Right ventricle myocardium inferior (tissue), 1 donor: Measurements from ENCODE around the gene ADAMTSL1. TPM values are rescaled to one million over a fixed set of nuclear protein-coding genes. Genes with fewer than 3 reads are reported as not detected.
"Not testable (repeated sequence)": the region's sequence is repeated elsewhere in the genome, so short reads cannot be mapped to it uniquely, and the experiment has no call there.

Source experiments
- ATAC-seq: fragments of 200-7000 bp; cut with Tn5 transposase; one replicate; pipeline ENCODE4 v1.9.1; 2020; ENCODE audit warnings: mild to moderate bottlenecking, moderate library complexity
- DNase-seq: peaks from one replicate; pipeline ENCODE4 v3.0.0; 2021; ENCODE audit errors: missing footprints
- intact Hi-C: fragments of 100-400 bp; cut with DNase I; formaldehyde crosslinking; loops from one replicate; pipeline ENCODE4 v1.11.0; 2022
- total RNA-seq: library from RNA; stranded (reverse); fragmentation: NEBNext Ultra II Directional; extraction: Animal tissue kit (Norgen Biotek cat#: 25700); gene quantifications from one replicate; pipeline ENCODE4 v1.2.1, GENCODE V29; 2021
- donor health status: DM: no; HTN: yes; CAD: no; lungs with severe emphysema.

ADAMTSL1 gene
- total RNA-seq, 1 donor from 2014 or later: 1.9 TPM

- DNase-seq (no peak), ATAC-seq (no peak)
- intact Hi-C loops: no loop called here
These were observed 437.9 kb downstream of the ADAMTSL1 start for GRCh38 chr9:18911714-18912342.

- intact Hi-C loops: no loop called here
- DNase-seq: no peak
- no peak for ATAC-seq
These were observed 446.5 kb downstream of the ADAMTSL1 start for GRCh38 chr9:18920141-18921084.

GRCh38 chr9:18921366-18922075, 447.6 kb downstream of the ADAMTSL1 start:
- ATAC-seq: no peak
- DNase-seq: no peak
- intact Hi-C loops: no loop called here

- DNase-seq (no peak), ATAC-seq (no peak)
- intact Hi-C loops: no loop called here
These were observed 448.4 kb downstream of the ADAMTSL1 start for GRCh38 chr9:18922161-18922885.

GRCh38 chr9:18923167-18923566, 449.2 kb downstream of the ADAMTSL1 start:
- ATAC-seq: no peak
- no peak for DNase-seq
- intact Hi-C loops: no loop called here

GRCh38 chr9:18923671-18924430, 449.9 kb downstream of the ADAMTSL1 start:
- ATAC-seq (no peak), DNase-seq (no peak)
- intact Hi-C loops: no loop called here

- ATAC-seq: no peak
- intact Hi-C loops: no loop called here
- DNase-seq: no peak
These were observed 451.9 kb downstream of the ADAMTSL1 start for GRCh38 chr9:18925880-18926279.

GRCh38 chr9:18926513-18926912, 452.6 kb downstream of the ADAMTSL1 start:
- no peak for ATAC-seq
- DNase-seq: no peak
- intact Hi-C loops: no loop called here

- no peak for DNase-seq
- no peak for ATAC-seq
- intact Hi-C loops: no loop called here
These were observed 454.8 kb downstream of the ADAMTSL1 start for GRCh38 chr9:18928711-18929110.

GRCh38 chr9:18930611-18931010, 456.7 kb downstream of the ADAMTSL1 start:
- ATAC-seq, intact Hi-C loops, DNase-seq: not testable (repeated sequence)

GRCh38 chr9:18935541-18935940, 461.6 kb downstream of the ADAMTSL1 start:
- intact Hi-C loops: no loop called here
- ATAC-seq: no peak
- no peak for DNase-seq

- intact Hi-C loops: no loop called here
- DNase-seq (no peak), ATAC-seq (no peak)
These were observed 462.3 kb downstream of the ADAMTSL1 start for GRCh38 chr9:18936094-18936871.

- intact Hi-C loops: no loop called here
- no peak for ATAC-seq
- DNase-seq: no peak
These were observed 466.0 kb downstream of the ADAMTSL1 start for GRCh38 chr9:18939943-18940342.

- ATAC-seq (peak; percentile 59), DNase-seq (no peak)
- intact Hi-C loops: no loop called here
These were observed 467.2 kb downstream of the ADAMTSL1 start for GRCh38 chr9:18941060-18941740.

- no peak for DNase-seq
- intact Hi-C loops: no loop called here
- ATAC-seq: no peak
These were observed 468.8 kb downstream of the ADAMTSL1 start for GRCh38 chr9:18942801-18943200.

- DNase-seq (no peak), ATAC-seq (no peak)
- intact Hi-C loops: loop anchor here (2.0 kb wide), 1 partner anchor 15 kb away; no protein-coding TSS in a partner anchor
These were observed 474.0 kb downstream of the ADAMTSL1 start for GRCh38 chr9:18947892-18948339.

GRCh38 chr9:18951936-18952335, 478.0 kb downstream of the ADAMTSL1 start:
- intact Hi-C loops: no loop called here
- ATAC-seq (no peak), DNase-seq (no peak)
